Calu3 (cell line): ENCODE results near the gene TLR1. TPM values are rescaled to one million over a fixed set of nuclear protein-coding genes. Genes with fewer than 3 reads are reported as not detected.
"Not testable (repeated sequence)": the region's sequence is repeated elsewhere in the genome, so short reads cannot be mapped to it uniquely, and the experiment has no call there.

ENCODE experiments used
- BruUV-seq: library from RNA; stranded (reverse); fragments of 400-500 nt; replicated peaks from 2 replicates; lab custom pipeline; 2021; lab: Mats Ljungman, UMichigan
- CTCF ChIA-PET: fragments of 300-600 bp; sonication (Branson Sonifier 250); formaldehyde crosslinking; loops from one replicate; lab custom pipeline; 2022; ENCODE audit warnings: antibody characterized with exemption; lab: Charles Lee
- DNase-seq: peaks from one replicate; pipeline ENCODE4 v3.0.0; 2022
- H3K27ac Mint-ChIP-seq: one replicate; pipeline ENCODE4 v1.8.0; 2022; ENCODE audit warnings: mixed read lengths; ENCODE audit not compliant: unreplicated experiment
- H3K27me3 Mint-ChIP-seq: one replicate; pipeline ENCODE4 v1.8.0; 2022; ENCODE audit warnings: mixed read lengths; ENCODE audit not compliant: unreplicated experiment
- H3K36me3 Mint-ChIP-seq: one replicate; pipeline ENCODE4 v1.8.0; 2022; ENCODE audit warnings: mild to moderate bottlenecking, moderate library complexity, mixed read lengths; ENCODE audit not compliant: insufficient read depth, unreplicated experiment
- H3K4me1 Mint-ChIP-seq: one replicate; pipeline ENCODE4 v1.8.0; 2022; ENCODE audit warnings: mild to moderate bottlenecking, low read depth, mixed read lengths; ENCODE audit not compliant: unreplicated experiment
- H3K4me3 Mint-ChIP-seq: one replicate; pipeline ENCODE4 v1.8.0; 2022; ENCODE audit warnings: mild to moderate bottlenecking, low read depth, moderate library complexity, mixed read lengths; ENCODE audit not compliant: unreplicated experiment
- H3K9me3 Mint-ChIP-seq: one replicate; pipeline ENCODE4 v1.8.0; 2022; ENCODE audit warnings: low read depth, mixed read lengths; ENCODE audit not compliant: unreplicated experiment
- CTCF ChIP-seq: fragments of 200-600 bp; IDR thresholded peaks from one replicate; pipeline ENCODE4 v1.8.0; 2022; ENCODE audit warnings: antibody characterized with exemption; ENCODE audit not compliant: unreplicated experiment
- intact Hi-C: fragments of 100-400 bp; cut with micrococcal nuclease; formaldehyde crosslinking; loops from one replicate; pipeline ENCODE4 v1.10.0; 2022; ENCODE audit not compliant: unreplicated experiment
- total RNA-seq: library from RNA; stranded (reverse); gene quantifications from 2 replicates; pipeline ENCODE4 v1.2.3, GENCODE V29; 2022

The TLR1 gene
- total RNA-seq, 1 experiment from 2014 or later = 1.3 TPM

GRCh38 chr4:38815885-38816782 is 11.5 kb upstream of the TLR1 start:
- no TSS peak for BruUV-seq
- no peaks in the 10 kb centered on the region for H3K36me3 Mint-ChIP-seq
- TF ChIP-seq CTCF = no peak
- no peaks in the 10 kb centered on the region for H3K9me3 Mint-ChIP-seq
- peaks cover 22% of the 10 kb centered on the region for H3K4me1 Mint-ChIP-seq
- CTCF ChIA-PET = no interaction called here
- no peak for DNase-seq
- no peaks in the 10 kb centered on the region for H3K27me3 Mint-ChIP-seq
- intact Hi-C loops = no loop called here
- H3K4me3 Mint-ChIP-seq = no peak overlapping the region
- no peak overlapping the region for H3K27ac Mint-ChIP-seq

- Mint-ChIP-seq H3K4me3 (no peak overlapping the region), H3K36me3 (no peaks in the 10 kb centered on the region), H3K9me3 (no peaks in the 10 kb centered on the region), H3K4me1 (peaks cover 6% of the 10 kb centered on the region), H3K27me3 (no peaks in the 10 kb centered on the region), H3K27ac (no peak overlapping the region)
- CTCF ChIA-PET = no interaction called here
- DNase-seq = no peak
- TF ChIP-seq CTCF = no peak
- BruUV-seq = no TSS peak
- intact Hi-C loops = no loop called here
These were observed 9.8 kb upstream of the TLR1 start for GRCh38 chr4:38814386-38814785.

- H3K27me3 Mint-ChIP-seq = no peaks in the 10 kb centered on the region
- TF ChIP-seq CTCF = no peak
- H3K27ac Mint-ChIP-seq = no peak overlapping the region
- no peaks in the 10 kb centered on the region for H3K36me3 Mint-ChIP-seq
- H3K4me1 Mint-ChIP-seq = no peaks in the 10 kb centered on the region
- BruUV-seq = no TSS peak
- CTCF ChIA-PET = no interaction called here
- intact Hi-C loops = no loop called here
- DNase-seq = no peak
- H3K9me3 Mint-ChIP-seq = no peaks in the 10 kb centered on the region
- H3K4me3 Mint-ChIP-seq = no peak overlapping the region
These were observed 6.7 kb upstream of the TLR1 start for GRCh38 chr4:38811297-38811696.

GRCh38 chr4:38807462-38807861 is 2.9 kb upstream of the TLR1 start:
- H3K4me3 Mint-ChIP-seq, H3K9me3 Mint-ChIP-seq, DNase-seq, intact Hi-C loops, H3K36me3 Mint-ChIP-seq, H3K27ac Mint-ChIP-seq, H3K4me1 Mint-ChIP-seq, H3K27me3 Mint-ChIP-seq, CTCF ChIA-PET, BruUV-seq: not testable (repeated sequence)

GRCh38 chr4:38806251-38806650 is 1.7 kb upstream of the TLR1 start:
- H3K27ac Mint-ChIP-seq, intact Hi-C loops, H3K9me3 Mint-ChIP-seq, H3K4me3 Mint-ChIP-seq, H3K36me3 Mint-ChIP-seq, H3K4me1 Mint-ChIP-seq, DNase-seq, BruUV-seq, H3K27me3 Mint-ChIP-seq, CTCF ChIA-PET: not testable (repeated sequence)
